ENCODE measurements around the gene FAN1.
A peak's percentile ranks its signal among the peaks of the same experiment; 100 is the strongest.

Gene FAN1

GRCh38 chr15:30956216-30957124 is 52.8 kb downstream of the FAN1 start:
- DNase-seq (ENCODE audit: low spot score): no peak

- no peak for DNase-seq (ENCODE audit: low spot score)
Observed at GRCh38 chr15:30958219-30958618, 54.5 kb downstream of the FAN1 start.

- no peak for DNase-seq (ENCODE audit: low spot score)
Observed at GRCh38 chr15:30962079-30962478, 58.4 kb downstream of the FAN1 start.

GRCh38 chr15:30962659-30963058 is 58.9 kb downstream of the FAN1 start:
- no peak for DNase-seq (ENCODE audit: low spot score)

- DNase-seq (ENCODE audit: low spot score): no peak
Observed at GRCh38 chr15:30963681-30964080, 60.0 kb downstream of the FAN1 start.

DNA sequence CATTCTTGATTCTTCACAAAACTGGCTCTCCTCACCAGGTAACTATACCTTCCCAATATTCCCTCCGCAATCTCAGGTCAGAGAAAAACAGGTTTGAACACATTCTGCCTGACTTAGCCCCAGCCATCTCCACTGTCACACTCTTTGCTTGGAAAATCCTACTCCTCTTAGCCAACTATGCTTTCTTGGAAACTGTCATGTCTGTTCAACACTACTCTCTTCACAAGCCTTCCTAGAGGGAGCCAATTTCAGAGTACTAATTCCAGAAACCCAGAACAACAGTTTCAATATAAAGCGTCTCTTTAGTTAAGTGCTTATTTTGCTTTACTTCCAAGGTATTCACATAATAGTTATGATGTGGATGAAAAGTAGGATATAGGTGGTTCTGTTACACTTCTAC is 66.0 kb downstream of the FAN1 start:
- no peak for DNase-seq (ENCODE audit: low spot score)

DNA sequence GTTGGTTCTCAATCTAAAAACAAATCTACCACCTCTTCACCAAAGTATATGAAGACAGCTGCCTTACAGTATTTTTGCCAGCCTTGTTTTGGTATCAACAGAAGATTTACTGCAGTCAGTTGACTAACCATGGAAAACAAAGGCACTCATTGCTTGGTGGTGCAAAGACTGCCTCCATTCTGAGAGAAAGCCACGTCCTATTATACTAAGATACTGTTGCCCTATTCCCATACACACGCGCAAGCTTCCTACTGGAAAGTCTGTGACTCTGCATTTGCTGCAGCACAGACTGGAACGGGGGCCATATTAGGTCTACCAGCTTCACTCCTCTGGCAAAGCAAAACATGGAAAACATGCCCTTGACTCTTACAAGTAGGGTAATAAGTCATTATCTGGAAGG is 69.7 kb downstream of the FAN1 start:
- no peak for DNase-seq (ENCODE audit: low spot score)

DNA sequence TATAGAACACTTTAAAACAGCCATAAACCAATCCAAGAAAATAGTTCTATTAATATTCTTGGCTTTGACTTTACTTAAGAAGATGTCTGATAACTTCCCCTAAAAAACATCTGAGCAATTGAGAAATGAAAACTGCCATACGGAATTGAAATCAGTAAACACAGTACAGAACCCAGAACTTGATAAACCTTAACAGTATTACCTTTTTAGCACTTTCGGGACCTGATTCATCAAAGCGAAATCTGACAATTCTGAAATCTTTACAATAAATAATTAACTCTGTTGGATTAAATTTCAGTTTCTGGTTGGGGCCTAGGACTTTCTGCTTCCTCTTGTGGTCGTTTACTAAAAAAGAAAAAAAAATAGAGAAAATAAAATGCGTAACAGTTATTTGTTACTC is 70.4 kb downstream of the FAN1 start:
- no peak for DNase-seq (ENCODE audit: low spot score)

DNA sequence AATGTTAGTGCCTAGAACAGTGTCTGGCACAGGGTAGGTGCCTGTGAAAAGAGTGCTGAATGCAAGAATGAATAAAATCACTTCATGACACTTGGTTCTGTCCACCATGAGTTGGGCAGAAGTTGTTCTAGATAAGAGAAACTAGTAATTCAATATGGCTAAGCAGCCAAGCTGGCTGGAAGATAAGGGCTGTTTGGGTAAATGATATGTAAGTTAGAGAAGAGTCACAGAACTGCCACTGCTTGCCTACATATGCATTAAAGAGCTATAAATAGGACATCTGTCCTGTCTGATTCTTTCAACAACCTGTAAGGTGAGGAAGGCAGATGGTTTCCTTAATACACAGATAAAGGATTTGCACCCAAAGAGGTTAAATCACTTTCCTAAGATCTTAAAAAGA is 74.6 kb downstream of the FAN1 start:
- DNase-seq (ENCODE audit: low spot score): no peak

- DNase-seq (ENCODE audit: low spot score): no peak
Observed at GRCh38 chr15:30979457-30979856, 75.7 kb downstream of the FAN1 start.

- DNase-seq (ENCODE audit: low spot score): no peak
Observed at GRCh38 chr15:30984118-30984517, 80.4 kb downstream of the FAN1 start.

DNA sequence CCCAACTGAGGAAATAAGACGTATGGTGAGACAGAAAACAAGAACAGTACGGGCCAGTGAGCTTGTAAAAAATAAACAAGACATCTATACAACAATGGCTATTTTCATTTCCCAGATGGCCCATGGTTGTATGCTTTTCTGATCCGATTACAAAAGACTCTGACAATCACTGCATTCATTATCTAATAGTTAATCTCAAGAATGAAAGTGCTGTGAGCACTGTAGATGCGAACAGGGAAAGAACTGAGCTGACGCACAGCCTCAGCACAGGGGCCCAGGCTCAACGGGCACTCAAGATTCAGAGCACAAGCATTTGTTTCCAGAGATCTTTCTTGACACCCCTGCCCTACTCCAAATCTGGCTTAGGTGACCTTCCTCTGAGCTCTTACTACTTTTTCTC is 80.8 kb downstream of the FAN1 start:
- DNase-seq (ENCODE audit: low spot score): no peak

- peak; percentile 35 for DNase-seq (ENCODE audit: low spot score)
Observed at GRCh38 chr15:30985081-30985531, 81.4 kb downstream of the FAN1 start.

GRCh38 chr15:30990036-30990435 is 86.3 kb downstream of the FAN1 start:
- DNase-seq (ENCODE audit: low spot score): peak; percentile 24

DNA sequence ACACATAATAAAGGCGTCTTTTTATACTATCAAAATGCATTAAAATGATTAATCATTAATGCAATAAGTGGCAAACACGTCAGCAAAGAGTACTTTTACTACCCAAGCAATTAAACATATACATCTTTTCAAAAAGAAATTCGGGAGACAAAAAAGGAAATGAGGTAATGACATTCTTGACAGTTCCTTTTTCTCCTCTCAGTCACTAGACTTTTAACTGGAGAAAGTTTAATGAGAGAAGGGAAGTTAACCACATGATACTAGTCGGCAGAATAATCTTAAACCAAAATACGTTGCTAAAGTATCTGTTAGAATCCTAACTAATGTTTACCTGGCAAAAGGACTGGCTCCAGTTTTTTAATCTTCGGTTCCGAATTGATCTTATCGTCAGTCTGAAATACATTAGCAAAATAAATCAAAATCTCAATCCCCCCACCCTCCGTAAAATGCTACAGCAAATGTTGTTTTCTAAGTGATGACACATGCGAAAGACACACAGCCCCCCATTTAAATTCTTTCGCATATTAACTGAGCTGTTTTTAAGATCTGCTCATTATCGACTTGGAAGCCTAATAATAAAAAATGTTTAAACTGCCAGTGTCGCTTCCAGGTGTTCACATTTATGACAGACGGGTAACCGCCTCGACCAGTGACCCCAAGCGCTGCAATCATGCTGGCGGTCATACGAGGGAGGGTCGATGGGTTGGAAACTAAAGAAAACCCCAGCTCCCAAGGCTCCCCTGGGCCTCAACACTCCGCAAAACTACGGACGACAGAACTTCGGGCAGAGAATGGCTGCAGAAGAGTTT is 86.9 kb downstream of the FAN1 start:
- peak; percentile 18 for DNase-seq (ENCODE audit: low spot score)

DNA sequence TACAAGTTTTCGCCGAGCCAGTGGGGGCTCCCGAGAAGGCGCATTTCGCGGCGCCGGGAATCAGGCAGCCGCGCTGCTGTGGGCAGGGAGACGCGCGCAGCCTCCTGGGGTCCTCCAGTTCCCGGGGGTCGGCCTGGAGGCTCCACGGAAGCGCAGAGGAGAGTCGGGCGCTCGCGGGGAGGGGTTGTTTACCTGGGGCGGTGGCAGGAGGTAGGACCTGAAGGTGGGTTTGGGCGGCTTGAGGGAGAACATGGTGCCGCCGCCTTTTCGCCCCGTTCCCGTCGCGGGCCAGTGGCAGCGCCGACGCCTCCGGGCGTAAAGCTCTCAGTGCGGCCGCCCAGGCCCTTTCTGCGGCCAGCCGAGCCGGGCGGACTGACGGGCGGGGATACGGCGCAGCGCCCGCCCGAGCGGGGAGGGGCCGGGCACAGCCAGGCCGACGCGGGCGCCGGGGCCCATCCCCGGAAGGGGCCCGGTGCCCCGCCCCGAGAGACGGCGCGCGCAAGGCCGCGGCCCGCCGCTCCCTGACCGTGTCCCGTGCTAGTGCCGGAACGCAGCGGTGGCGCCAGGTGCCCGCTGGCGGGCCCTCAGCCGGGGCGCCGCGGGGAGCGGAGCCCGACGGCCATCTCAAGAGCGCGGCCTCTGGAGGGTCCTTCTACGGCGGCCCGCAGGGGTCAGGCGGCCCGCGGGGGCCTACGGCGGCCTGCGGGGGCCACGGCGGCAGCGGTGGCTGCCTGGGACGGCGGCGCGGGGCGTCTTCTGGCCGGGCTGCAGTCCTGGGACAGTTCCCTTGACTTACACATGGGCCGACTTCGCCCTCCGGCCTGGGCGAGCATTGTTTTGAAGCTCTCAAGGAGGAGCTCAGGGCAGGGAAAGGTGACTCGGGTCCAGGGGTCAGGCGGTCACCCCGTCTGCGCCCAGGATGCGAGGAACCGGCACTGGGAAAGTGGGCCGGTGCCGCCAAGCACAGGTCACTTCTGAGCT is 87.8 kb downstream of the FAN1 start, which contains the start of gene MTMR10:
Gene MTMR10 (minus strand): TSS at position 374 of the 981 bp plus-strand sequence. CDS start 122 bp downstream, at position 252.
- DNase-seq (ENCODE audit: low spot score): peak; percentile 66

DNA sequence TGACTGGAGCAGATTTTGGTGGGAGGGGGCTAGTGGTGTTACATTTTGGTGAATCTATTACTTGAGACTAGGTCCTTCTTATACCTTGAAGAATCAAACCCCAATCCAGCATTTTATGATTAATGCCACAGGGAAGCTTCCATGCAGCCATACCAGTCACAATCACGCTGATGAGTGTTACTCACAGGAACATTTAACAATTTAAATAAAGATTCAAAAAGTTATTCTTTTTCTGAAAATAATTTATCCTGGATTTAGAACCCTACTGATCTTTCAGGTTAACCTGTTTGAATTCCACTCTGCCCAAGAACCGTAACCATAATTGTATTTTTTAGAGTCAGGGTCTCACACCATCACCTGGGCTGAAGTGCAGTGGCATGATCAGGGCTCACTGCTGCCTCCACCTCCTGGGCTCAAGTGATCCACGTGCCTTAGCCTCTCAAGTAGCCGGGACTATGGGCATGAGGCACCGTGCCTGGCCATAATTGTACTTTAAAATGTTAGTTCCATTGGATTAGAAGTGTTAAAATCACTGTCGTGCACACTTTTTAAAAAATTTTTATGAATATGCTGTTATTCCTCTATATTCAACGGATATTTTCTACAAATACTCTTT is 88.6 kb downstream of the FAN1 start:
- no peak for DNase-seq (ENCODE audit: low spot score)
